Measurements from ENCODE around the gene WBP4.
"Not testable (repeated sequence)": the region's sequence is repeated elsewhere in the genome, so short reads cannot be mapped to it uniquely, and the experiment has no call there.

The WBP4 gene

DNA sequence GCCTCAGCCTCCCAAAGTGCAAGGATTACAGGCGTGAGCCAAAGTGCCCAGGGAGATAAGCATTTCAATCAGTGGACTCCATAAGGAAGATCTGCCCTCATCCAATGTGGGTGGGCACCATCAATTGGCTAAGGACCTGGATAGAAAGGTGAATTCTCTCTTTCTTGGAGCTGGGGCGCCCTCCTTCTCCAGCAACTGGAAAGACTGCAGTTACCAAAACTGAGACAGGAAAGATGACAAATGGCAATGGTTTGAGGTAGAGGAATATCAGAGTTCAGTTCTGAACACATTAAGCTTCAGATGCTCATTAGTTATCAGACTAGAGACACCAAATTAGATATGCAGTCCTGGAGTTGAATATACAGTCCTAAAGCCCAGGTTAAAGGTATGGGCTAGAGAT lies 31.7 kb upstream of the WBP4 start:
- CTCF ChIA-PET = interaction anchor here (0.6 to 0.7 kb wide), 2 partner anchors 31 to 1513 kb away, joined by 4 to 8 read pairs; no protein-coding TSS in a partner anchor
- no peak overlapping the region for H3K27ac ChIP-seq
- POLR2A ChIA-PET (ENCODE audit: low non-redundant PET) = no interaction called here
- TF ChIP-seq, protein P1, sequence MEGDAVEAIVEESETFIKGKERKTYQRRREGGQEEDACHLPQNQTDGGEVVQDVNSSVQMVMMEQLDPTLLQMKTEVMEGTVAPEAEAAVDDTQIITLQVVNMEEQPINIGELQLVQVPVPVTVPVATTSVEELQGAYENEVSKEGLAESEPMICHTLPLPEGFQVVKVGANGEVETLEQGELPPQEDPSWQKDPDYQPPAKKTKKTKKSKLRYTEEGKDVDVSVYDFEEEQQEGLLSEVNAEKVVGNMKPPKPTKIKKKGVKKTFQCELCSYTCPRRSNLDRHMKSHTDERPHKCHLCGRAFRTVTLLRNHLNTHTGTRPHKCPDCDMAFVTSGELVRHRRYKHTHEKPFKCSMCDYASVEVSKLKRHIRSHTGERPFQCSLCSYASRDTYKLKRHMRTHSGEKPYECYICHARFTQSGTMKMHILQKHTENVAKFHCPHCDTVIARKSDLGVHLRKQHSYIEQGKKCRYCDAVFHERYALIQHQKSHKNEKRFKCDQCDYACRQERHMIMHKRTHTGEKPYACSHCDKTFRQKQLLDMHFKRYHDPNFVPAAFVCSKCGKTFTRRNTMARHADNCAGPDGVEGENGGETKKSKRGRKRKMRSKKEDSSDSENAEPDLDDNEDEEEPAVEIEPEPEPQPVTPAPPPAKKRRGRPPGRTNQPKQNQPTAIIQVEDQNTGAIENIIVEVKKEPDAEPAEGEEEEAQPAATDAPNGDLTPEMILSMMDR (conservative IDR thresholded peaks at IDR 0.05; ENCODE audit: low read depth) = no peak
- DNase-seq (ENCODE audit: low spot score) = no peak

DNA sequence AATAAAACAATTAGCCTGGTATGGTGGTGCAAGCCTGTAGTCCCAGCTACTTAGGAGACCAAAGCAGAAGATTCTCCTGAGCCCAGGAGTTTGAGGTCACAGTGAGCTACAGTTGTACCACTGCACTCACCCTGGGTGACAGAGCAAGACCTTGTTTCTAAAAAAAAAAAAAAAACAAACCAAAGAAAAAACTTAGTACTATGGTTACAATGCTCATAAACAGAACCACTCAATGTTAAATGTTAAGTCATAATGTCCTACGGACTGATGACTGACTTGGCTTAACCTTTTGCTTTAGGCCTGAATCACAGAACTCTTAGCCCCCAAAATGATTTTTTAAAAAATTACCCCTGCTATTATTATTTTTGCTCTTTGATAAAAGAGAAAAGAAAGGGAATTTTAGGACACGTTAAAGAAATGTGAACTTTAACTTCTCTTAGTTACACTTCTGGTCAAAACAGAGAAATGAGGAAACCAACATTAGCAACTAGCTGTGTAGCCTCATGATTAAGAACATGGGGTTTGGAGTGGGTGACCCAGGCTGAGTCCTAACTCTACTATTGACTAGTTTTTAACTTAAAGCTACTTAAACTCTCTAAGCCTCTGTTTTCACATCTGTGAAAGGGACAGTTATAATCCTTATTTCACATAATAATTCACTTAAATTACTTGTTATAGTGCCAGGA lies 28.5 kb upstream of the WBP4 start:
- H3K27ac ChIP-seq = no peak overlapping the region
- DNase-seq (ENCODE audit: low spot score) = no peak
- CTCF ChIA-PET = interaction anchor here (0.6 kb wide), 1 partner anchor 188 kb away, joined by 3 read pairs; no protein-coding TSS in a partner anchor
- TF ChIP-seq, protein P1 (conservative IDR thresholded peaks at IDR 0.05; ENCODE audit: low read depth) = no peak
- POLR2A ChIA-PET (ENCODE audit: low non-redundant PET) = no interaction called here

DNA sequence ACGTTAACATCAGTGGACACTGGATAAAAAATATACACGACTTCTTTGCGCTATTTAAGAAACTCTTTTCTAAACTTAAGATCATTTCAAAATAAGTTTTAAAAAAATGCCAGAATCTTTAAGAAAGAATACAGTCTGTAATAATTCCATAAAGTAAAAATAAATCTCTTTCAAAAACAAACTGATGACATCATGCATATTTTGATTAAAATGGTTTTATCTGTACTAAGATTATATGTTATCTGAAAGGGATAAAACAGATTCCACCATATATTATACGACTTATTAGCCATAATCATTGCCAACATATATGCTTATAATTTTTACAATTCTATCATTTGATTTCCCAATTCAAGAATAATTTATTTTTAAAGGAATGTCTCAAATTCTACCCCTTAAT lies 26.9 kb upstream of the WBP4 start:
- no peak for DNase-seq (ENCODE audit: low spot score)
- ChIA-PET POLR2A (ENCODE audit: low non-redundant PET) (no interaction called here), CTCF (no interaction called here)
- H3K27ac ChIP-seq = no peak overlapping the region
- TF ChIP-seq, protein P1 (conservative IDR thresholded peaks at IDR 0.05; ENCODE audit: low read depth) = no peak

DNA sequence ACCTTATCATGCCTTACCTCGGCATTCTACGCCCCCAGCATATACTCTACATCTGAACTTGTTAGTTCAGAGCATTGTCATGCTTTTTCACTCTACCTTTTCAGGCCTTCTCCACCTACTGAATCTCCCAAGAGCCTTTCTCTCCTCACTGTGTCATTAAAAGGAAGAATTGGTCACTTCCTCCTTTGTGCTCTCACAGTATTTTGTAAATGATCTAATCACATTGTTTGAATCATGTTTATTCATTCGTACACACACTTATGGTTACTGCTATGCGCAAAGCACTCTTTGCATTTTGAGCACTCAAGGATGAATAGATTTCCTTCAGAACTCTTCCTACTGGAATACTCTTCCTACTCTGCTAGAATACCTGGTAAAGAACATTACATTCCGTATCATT lies 26.4 kb upstream of the WBP4 start:
- CTCF ChIA-PET = no interaction called here
- TF ChIP-seq, protein P1 (conservative IDR thresholded peaks at IDR 0.05; ENCODE audit: low read depth) = no peak
- no peak overlapping the region for H3K27ac ChIP-seq
- POLR2A ChIA-PET (ENCODE audit: low non-redundant PET) = no interaction called here
- DNase-seq (ENCODE audit: low spot score) = no peak

DNA sequence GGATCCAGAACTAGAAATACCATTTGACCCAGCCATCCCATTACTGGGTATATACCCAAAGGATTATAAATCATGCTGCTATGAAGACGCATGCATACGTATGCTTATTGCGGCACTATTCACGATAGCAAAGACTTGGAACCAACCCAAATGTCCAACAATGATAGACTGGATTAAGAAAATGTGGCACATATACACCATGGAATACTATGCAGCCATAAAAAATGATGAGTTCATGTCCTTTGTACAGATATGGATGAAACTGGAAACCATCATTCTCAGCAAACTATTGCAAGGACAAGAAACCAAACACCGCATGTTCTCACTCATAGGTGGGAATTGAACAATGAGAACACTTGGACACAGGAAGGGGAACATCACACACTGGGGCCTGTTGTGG lies 24.8 kb upstream of the WBP4 start:
- POLR2A ChIA-PET (ENCODE audit: low non-redundant PET); CTCF ChIA-PET; H3K27ac ChIP-seq; DNase-seq (ENCODE audit: low spot score): not testable (repeated sequence)

DNA sequence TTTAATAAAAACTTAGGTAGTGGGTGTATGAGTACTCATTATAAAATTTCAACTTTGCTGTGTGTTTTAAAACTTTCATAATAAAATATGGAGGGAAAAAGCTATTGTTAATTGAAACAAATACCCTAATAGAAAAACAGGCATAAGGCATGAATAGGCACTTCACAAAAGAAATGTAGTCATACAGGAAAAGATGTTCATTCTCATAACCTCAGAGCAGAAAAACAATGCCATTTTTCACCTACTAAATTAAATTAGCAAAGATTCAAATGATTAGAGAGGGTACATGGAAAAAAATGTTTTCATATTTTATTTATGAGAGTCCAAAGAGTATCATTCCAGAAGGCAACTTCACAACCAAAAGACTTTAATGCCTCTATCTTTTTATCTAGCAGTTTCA lies 21.6 kb upstream of the WBP4 start:
- ChIA-PET POLR2A (ENCODE audit: low non-redundant PET) (no interaction called here), CTCF (no interaction called here)
- TF ChIP-seq, protein P1 (conservative IDR thresholded peaks at IDR 0.05; ENCODE audit: low read depth) = no peak
- DNase-seq (ENCODE audit: low spot score) = no peak
- no peak overlapping the region for H3K27ac ChIP-seq

DNA sequence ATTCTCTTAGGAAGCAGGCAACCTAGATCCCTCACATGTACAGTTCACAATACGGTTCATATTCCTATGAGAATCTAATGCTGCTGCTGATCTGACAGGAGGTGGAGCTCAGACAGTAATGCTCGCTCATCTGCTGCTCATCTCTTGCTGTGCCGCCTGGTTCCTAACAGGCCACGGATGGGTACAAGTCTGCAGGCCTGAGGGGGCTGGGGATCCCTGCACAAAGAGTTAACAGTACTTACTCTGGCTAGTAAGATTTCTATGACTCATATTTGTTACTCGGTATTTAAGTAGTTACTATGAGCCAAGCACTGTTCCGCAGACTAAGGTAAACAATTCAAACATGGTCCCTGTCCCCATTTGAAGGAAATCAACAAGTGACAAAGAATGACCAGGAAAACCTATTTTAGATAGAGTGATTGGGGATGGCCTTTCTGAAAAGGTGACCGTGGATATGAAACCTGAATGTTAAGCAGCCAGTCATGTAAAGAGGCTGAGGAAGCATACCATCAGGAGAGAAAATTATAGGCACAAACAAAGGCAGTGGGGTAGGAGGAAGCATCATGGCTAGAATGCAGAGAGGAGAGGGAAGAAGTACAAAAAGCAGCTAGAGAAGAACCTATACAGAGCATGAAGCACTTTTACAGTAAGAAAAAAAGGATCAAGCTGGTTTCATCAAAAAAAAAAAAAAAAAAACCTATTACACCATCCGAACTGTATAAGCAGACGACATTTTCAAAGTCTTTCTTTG lies 20.6 kb upstream of the WBP4 start:
- CTCF ChIA-PET = no interaction called here

DNA sequence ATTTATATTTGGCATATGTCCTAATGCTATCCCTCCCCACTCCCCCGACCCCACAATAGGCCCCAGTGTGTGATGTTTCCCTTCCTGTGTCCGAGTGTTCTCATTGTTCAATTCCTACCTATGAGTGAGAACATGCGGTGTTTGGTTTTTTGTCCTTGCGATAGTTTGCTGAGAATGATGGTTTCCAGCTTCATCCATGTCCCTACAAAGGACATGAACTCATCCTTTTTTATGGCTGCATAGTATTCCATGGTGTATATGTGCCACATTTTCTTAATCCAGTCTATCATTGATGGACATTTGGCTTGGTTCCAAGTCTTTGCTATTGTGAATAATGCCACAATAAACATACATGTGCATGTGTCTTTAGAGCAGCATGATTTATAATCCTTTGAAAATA lies 18.9 kb upstream of the WBP4 start:
- H3K27ac ChIP-seq; POLR2A ChIA-PET (ENCODE audit: low non-redundant PET); CTCF ChIA-PET; DNase-seq (ENCODE audit: low spot score): not testable (repeated sequence)

More for the DNA sequence above, 20.6 kb upstream of the WBP4 start:
- no peak for DNase-seq (ENCODE audit: low spot score)
- TF ChIP-seq, protein P1 (conservative IDR thresholded peaks at IDR 0.05; ENCODE audit: low read depth) = no peak
- POLR2A ChIA-PET (ENCODE audit: low non-redundant PET) = no interaction called here
- H3K27ac ChIP-seq = no peak overlapping the region

All from RWPE1 (cell line).